Cardiac fibroblast (primary cell): ENCODE data around the gene LYRM4.
A peak's percentile ranks its signal among the peaks of the same experiment; 100 is the strongest.

Experiments
- DNase-seq, 2 donors: peaks; one replicate each; pipeline versions ENCODE4 v3.0.0 to v3.0.0-alpha.2; 2010; ENCODE audit warnings: low read depth in 2 of 2
- H3K4me3 ChIP-seq, 2 donors: replicated peaks in 1 of 2; 1 replicate in 1 of 2; 2 replicates in 1 of 2; pipeline ENCODE4 v1.5.1; 2011; ENCODE audit warnings: low read depth in 2 of 2, low read length in 2 of 2, mild to moderate bottlenecking in 2 of 2, moderate library complexity in 1 of 2
- TF ChIP-seq, protein P1 (sequence below): IDR thresholded peaks from one replicate; pipeline ENCODE4 v1.5.1; 2011; ENCODE audit warnings: low read depth, mild to moderate bottlenecking, low read length, inconsistent platforms

The LYRM4 gene

DNA sequence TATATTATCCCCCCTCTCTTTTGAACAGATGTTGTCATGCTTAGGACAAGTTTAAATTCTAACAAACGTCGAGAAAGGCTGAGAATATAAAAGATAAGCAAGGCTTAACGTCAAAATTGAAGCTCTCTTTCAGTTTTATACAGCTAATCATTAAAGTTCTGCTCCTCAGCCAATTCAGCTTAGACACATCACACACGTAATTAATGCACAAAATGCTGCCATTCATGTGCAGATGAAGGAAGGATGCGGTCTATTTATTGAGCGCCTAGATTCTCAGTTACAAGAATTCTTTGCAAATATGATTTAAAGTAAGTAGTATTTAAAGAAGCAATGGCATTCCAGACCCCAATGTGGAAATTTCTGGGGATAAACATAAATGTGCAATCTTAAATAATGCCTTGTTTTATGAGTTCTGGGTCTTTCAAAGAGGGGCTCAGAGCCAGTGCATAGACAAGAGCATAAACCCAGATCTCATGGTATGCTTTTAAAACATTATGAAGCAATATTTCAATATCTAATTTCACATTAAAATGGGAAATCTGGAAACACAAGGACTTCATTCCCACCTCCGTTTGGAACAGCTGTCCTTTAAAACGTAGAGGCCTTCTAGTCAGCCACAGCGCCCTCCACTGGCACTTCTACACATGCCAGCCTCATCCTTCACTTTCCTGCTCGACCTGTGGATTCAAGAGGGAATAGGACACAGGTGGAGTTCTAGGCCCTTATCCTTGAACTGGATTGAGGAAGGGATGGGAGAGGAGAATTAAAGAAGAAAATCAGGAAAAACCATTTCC, 85.8 kb downstream of the LYRM4 start:
- peak in 1 of 2 donors; percentile 32 for DNase-seq
- H3K4me3 ChIP-seq: no peak overlapping the region
- TF ChIP-seq, protein P1, sequence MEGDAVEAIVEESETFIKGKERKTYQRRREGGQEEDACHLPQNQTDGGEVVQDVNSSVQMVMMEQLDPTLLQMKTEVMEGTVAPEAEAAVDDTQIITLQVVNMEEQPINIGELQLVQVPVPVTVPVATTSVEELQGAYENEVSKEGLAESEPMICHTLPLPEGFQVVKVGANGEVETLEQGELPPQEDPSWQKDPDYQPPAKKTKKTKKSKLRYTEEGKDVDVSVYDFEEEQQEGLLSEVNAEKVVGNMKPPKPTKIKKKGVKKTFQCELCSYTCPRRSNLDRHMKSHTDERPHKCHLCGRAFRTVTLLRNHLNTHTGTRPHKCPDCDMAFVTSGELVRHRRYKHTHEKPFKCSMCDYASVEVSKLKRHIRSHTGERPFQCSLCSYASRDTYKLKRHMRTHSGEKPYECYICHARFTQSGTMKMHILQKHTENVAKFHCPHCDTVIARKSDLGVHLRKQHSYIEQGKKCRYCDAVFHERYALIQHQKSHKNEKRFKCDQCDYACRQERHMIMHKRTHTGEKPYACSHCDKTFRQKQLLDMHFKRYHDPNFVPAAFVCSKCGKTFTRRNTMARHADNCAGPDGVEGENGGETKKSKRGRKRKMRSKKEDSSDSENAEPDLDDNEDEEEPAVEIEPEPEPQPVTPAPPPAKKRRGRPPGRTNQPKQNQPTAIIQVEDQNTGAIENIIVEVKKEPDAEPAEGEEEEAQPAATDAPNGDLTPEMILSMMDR: peak; percentile 47

DNA sequence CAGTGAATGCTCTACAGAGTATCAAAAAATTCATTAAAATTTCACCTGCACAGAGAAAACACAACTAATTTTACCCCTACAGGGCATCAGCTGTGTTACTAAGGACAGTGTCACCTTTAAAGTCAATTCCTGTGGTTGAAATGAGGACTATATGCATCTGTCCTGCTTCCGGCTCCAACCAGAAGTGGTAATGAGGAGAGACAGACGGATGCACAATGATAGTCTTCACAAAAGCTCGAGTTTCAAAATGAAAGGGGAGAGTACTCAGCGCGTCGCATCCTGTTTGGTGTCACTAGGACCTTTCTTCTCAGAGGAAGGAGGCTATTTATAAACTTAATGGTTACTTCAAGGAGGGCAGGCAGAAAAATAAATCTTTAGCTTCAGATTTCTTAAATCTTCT, 86.5 kb downstream of the LYRM4 start:
- H3K4me3 ChIP-seq: no peak overlapping the region
- TF ChIP-seq, protein P1: no peak

DNA sequence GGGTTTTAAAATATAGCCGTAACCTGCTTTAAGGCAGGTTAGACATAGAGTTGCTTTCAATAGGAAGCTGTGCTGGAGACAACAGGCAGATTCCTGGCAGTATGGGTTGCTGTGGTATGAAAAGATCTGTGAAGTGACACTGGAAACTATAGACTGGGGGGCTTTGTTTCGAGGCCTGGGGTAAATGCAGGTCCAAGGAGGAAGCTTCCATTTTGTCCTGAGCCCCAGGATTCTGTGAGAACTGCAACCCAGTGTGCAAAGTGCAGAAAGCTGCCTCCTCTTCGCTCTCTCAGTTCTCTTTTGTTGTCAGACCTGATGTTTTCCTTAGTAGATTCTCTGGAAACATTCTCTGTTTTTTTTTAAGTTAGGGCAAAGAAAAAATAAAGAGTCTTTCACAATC, 86.9 kb downstream of the LYRM4 start:
- DNase-seq: no peak
- no peak overlapping the region for H3K4me3 ChIP-seq
- TF ChIP-seq, protein P1: no peak

More for the DNA sequence above, 86.5 kb downstream of the LYRM4 start:
- peak in 1 of 2 donors; percentile 15 for DNase-seq

DNA sequence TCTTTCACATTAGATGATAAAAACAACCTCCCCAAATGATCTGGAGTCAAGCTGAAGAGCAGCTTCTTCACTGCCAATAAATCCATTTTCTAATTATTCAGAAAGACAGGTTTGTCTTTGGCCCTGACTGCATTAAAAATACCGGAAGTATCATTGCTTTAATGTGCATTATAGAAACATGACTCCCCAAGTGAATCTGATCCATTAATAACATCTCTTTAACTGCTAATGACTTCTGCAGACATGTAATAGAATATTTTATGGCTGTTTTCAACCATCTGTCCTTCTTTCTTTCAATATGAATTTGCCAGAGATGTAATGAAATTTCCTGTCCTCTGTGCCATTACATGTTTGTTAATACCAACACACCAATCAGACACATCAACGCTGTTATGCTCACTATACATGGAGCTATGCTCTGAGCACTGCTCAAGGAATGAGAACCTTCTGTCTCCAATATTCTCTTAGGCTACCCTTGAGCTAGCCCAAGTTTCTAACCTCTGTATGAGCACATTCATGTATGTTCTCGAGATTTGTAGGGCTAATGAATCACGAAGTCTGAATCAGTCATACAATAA, 87.8 kb downstream of the LYRM4 start:
- TF ChIP-seq, protein P1: no peak
- no peak for DNase-seq
- no peak overlapping the region for H3K4me3 ChIP-seq

DNA sequence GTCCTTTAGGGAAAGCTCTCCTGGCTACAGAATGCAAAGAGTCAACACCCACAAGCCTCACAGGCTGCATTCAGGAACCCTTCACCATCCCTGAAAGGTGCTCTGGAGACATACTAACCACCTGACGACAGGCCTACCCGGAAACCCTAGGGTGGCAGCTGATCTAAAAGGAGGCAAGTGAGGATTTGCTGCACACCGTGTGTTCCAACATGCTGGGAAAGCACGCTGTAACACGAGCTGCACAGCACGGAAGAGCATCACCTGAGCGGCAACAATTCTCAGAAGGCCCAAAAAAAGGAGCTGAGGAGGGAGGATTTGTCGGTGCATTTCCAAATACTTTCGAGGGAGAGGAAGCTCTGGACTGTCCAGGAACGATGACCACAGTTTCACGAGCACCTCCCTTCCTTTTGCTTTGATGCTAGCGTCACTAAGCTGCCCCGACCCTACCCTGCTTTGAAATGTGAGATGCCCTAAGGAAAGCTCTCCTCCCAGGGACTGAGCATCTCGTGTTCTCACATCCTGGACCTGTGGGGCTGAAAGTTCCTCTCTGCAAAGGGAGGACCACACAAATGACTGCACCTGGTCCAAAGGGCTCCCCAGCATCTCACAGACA, 88.6 kb downstream of the LYRM4 start:
- TF ChIP-seq, protein P1: no peak
- no peak overlapping the region for H3K4me3 ChIP-seq
- no peak for DNase-seq

DNA sequence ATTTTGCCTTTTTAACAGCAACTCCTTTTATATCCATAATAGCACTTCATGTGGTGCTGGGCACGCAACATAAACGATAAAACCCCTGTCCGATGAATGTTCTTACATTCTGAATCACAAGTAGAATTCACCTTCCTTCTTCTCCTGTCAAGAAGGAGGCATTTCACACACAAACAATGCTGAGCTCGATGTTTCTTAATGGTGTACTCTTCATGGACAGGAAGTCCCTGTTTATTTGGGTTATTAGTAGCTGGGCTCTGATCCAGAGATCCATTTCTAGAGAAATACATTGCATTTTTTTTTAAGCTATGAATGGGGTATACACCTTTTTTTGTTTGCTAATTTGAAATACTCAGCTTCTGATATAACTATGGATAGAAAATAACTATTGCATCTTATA, 93.2 kb downstream of the LYRM4 start:
- peak; percentile 19 to 42 for DNase-seq
- TF ChIP-seq, protein P1: no peak
- H3K4me3 ChIP-seq: no peak overlapping the region
